MM.1S (cell line): ENCODE results near the gene LAGE3.

ENCODE experiments used
- DNase-seq: peaks from one replicate; pipeline ENCODE4 v3.0.0-alpha.2; 2015
- H2AFZ ChIP-seq: fragments of 300-600 bp; sonication (generic); 2 replicates; pipeline ENCODE4 v1.6.0; 2016; ENCODE audit warnings: antibody characterized with exemption, low read length
- H3F3A ChIP-seq: fragments of 300-600 bp; sonication (generic); 2 replicates; pipeline ENCODE4 v1.6.1; 2016; ENCODE audit warnings: mild to moderate bottlenecking, antibody characterized with exemption, low read length, moderate library complexity, mixed read lengths; ENCODE audit not compliant: insufficient read depth
- H3K27ac ChIP-seq: fragments of 300-600 bp; sonication (generic); 2 replicates; pipeline ENCODE4 v1.5.1; 2016; ENCODE audit warnings: mild to moderate bottlenecking, low read length
- H3K27me3 ChIP-seq: fragments of 300-600 bp; sonication (generic); replicated peaks from 2 replicates; pipeline ENCODE4 v1.6.0; 2016; ENCODE audit warnings: low read length; ENCODE audit not compliant: insufficient read depth
- H3K36me3 ChIP-seq: fragments of 300-600 bp; sonication (generic); replicated peaks from 2 replicates; pipeline ENCODE4 v1.6.1; 2016; ENCODE audit warnings: mild to moderate bottlenecking, low read length, mixed read lengths; ENCODE audit not compliant: insufficient read depth
- H3K4me1 ChIP-seq: fragments of 300-600 bp; sonication (generic); 2 replicates; pipeline ENCODE4 v1.6.1; 2016; ENCODE audit warnings: low read length, mixed read lengths
- H3K4me2 ChIP-seq: fragments of 300-600 bp; sonication (generic); 2 replicates; pipeline ENCODE4 v1.6.0; 2016; ENCODE audit warnings: low read depth, low read length
- H3K4me3 ChIP-seq: fragments of 300-600 bp; sonication (generic); 2 replicates; pipeline ENCODE4 v1.5.1; 2016; ENCODE audit warnings: low read length, mixed read lengths
- H3K79me2 ChIP-seq: fragments of 300-600 bp; sonication (generic); 2 replicates; pipeline ENCODE4 v1.6.1; 2016; ENCODE audit warnings: mixed run types, low read length, mixed read lengths
- H3K9ac ChIP-seq: fragments of 300-600 bp; sonication (generic); 2 replicates; pipeline ENCODE4 v1.6.1; 2016; ENCODE audit warnings: low read length, mixed read lengths
- H3K9me2 ChIP-seq: fragments of 300-600 bp; sonication (generic); replicated peaks from 2 replicates; pipeline ENCODE4 v1.6.1; 2016; ENCODE audit warnings: mild to moderate bottlenecking, low read length, mixed read lengths; ENCODE audit not compliant: insufficient read depth
- H3K9me3 ChIP-seq: fragments of 300-600 bp; sonication (generic); replicated peaks from 2 replicates; pipeline ENCODE4 v1.6.1; 2016; ENCODE audit warnings: mild to moderate bottlenecking, low read length, mixed read lengths; ENCODE audit not compliant: insufficient read depth
- H4K20me1 ChIP-seq: fragments of 300-600 bp; sonication (generic); 2 replicates; pipeline ENCODE4 v1.6.1; 2016; ENCODE audit warnings: mild to moderate bottlenecking, low read length, moderate library complexity, mixed read lengths; ENCODE audit not compliant: insufficient read depth
- CTCF ChIP-seq: fragments of 300-600 bp; sonication (generic); IDR thresholded peaks from 2 replicates; pipeline ENCODE4 v1.5.1; 2016; ENCODE audit warnings: antibody characterized with exemption, low read length, mixed read lengths
- EZH2 ChIP-seq: fragments of 300-600 bp; sonication (generic); optimal IDR thresholded peaks from 2 replicates; pipeline ENCODE3; 2017; ENCODE audit warnings: low read depth, mild to moderate bottlenecking, antibody characterized with exemption, low read length, mixed read lengths
- EZH2phosphoT487 ChIP-seq: fragments of 300-600 bp; sonication (generic); IDR thresholded peaks from 2 replicates; pipeline ENCODE4 v1.6.1; 2018; ENCODE audit warnings: antibody characterized with exemption, low read length

LAGE3 gene

GRCh38 chrX:154477891-154478477 is 1.1 kb downstream of the LAGE3 start:
- Histone ChIP-seq H3F3A (no peaks in the 10 kb centered on the region), H3K79me2 (no peaks in the 10 kb centered on the region), H3K9ac (peak overlapping the region; percentile 61; the same call in 1 of the 2 replicates), H3K9me2 (no peaks in the 10 kb centered on the region), H4K20me1 (no peaks in the 10 kb centered on the region), H3K27me3 (no peaks in the 10 kb centered on the region), H3K9me3 (no peaks in the 10 kb centered on the region), H2AFZ (no peak overlapping the region), H3K27ac (no peak overlapping the region), H3K4me1 (no peaks in the 10 kb centered on the region), H3K36me3 (no peaks in the 10 kb centered on the region), H3K4me2 (peak overlapping the region; percentile 60; the same call in 1 of the 2 replicates), H3K4me3 (peak overlapping the region; percentile 47)
- TF ChIP-seq EZH2, result no peak
- no peak for TF ChIP-seq CTCF
- TF ChIP-seq EZH2phosphoT487, result no peak
- no peak for DNase-seq

- H3F3A ChIP-seq, result no peaks in the 10 kb centered on the region
- no peaks in the 10 kb centered on the region for H3K9me2 ChIP-seq
- no peak for TF ChIP-seq CTCF
- no peak for TF ChIP-seq EZH2phosphoT487
- no peak for TF ChIP-seq EZH2
- no peak overlapping the region for H3K4me2 ChIP-seq
- no peak overlapping the region for H3K27ac ChIP-seq
- no peak overlapping the region for H3K4me3 ChIP-seq
- H3K36me3 ChIP-seq, result no peaks in the 10 kb centered on the region
- H4K20me1 ChIP-seq, result no peaks in the 10 kb centered on the region
- no peaks in the 10 kb centered on the region for H3K4me1 ChIP-seq
- no peaks in the 10 kb centered on the region for H3K9me3 ChIP-seq
- no peak for DNase-seq
- no peak overlapping the region for H2AFZ ChIP-seq
- H3K27me3 ChIP-seq, result no peaks in the 10 kb centered on the region
- H3K79me2 ChIP-seq, result no peaks in the 10 kb centered on the region
- no peak overlapping the region for H3K9ac ChIP-seq
These were observed 2.3 kb downstream of the LAGE3 start for GRCh38 chrX:154476821-154477220.

- Histone ChIP-seq H4K20me1 (no peaks in the 10 kb centered on the region), H3F3A (no peaks in the 10 kb centered on the region), H3K4me2 (no peak overlapping the region), H3K4me3 (no peak overlapping the region), H2AFZ (no peak overlapping the region), H3K4me1 (no peaks in the 10 kb centered on the region), H3K27ac (no peak overlapping the region), H3K36me3 (no peaks in the 10 kb centered on the region), H3K9me3 (no peaks in the 10 kb centered on the region), H3K9ac (no peak overlapping the region), H3K27me3 (no peaks in the 10 kb centered on the region), H3K9me2 (no peaks in the 10 kb centered on the region), H3K79me2 (no peaks in the 10 kb centered on the region)
- TF ChIP-seq CTCF (no peak), EZH2 (no peak), EZH2phosphoT487 (no peak)
- no peak for DNase-seq
These were observed 5.4 kb downstream of the LAGE3 start for GRCh38 chrX:154473683-154474082.
